Keratinocyte (primary cell): Measurements from ENCODE around the gene TICRR. TPM values are rescaled to one million over a fixed set of nuclear protein-coding genes. Genes with fewer than 3 reads are reported as not detected.

Experiments
- DNase-seq: peaks from one replicate; pipeline ENCODE4 v3.0.0-alpha.2; 2011; ENCODE audit warnings: low read depth, missing footprints, low spot score
- FAIRE-seq: peaks from 2 replicates; lab custom pipeline; 2011; peaks lifted over from hg19 to GRCh38; lab: Jason Lieb, UNC
- H2AFZ ChIP-seq: 2 replicates; pipeline ENCODE4 v1.6.0; 2012; ENCODE audit warnings: low read length, control low read depth, inconsistent platforms; ENCODE audit not compliant: control insufficient read depth
- H3K27ac ChIP-seq: 2 replicates; pipeline ENCODE4 v1.5.1; 2011; ENCODE audit warnings: low read length; ENCODE audit not compliant: control insufficient read depth, insufficient read depth
- H3K27me3 ChIP-seq: 3 replicates; pipeline ENCODE4 v1.6.0; 2011; ENCODE audit warnings: low read length; ENCODE audit not compliant: control insufficient read depth, insufficient read depth; ENCODE audit errors: extremely low read depth
- H3K36me3 ChIP-seq, 2 experiments: 2 replicates in 1 of 2; 3 replicates in 1 of 2; pipeline ENCODE4 v1.5.1; 2011; ENCODE audit warnings: low read length in 2 of 2, mild to moderate bottlenecking in 1 of 2; ENCODE audit not compliant: control insufficient read depth in 2 of 2, insufficient read depth in 2 of 2; ENCODE audit errors: extremely low read depth in 1 of 2
- H3K4me1 ChIP-seq: 3 replicates; pipeline ENCODE4 v1.5.1; 2011; ENCODE audit warnings: low read length; ENCODE audit not compliant: control insufficient read depth, insufficient read depth; ENCODE audit errors: extremely low read depth
- H3K4me2 ChIP-seq: 3 replicates; pipeline ENCODE4 v1.6.0; 2011; ENCODE audit warnings: low read depth, low read length; ENCODE audit not compliant: control insufficient read depth, insufficient read depth; ENCODE audit errors: extremely low read depth
- H3K4me3 ChIP-seq, 3 experiments: fragments of 200-600 bp in 1 of 3; sonication (generic) in 1 of 3; 2 replicates in 2 of 3; 3 replicates in 1 of 3; pipeline ENCODE4 v1.5.1; 2011 to 2016; ENCODE audit warnings: low read length in 3 of 3, mild to moderate bottlenecking in 3 of 3, control low read depth in 2 of 3, inconsistent platforms in 1 of 3, low read depth in 1 of 3, mixed read lengths in 1 of 3, mixed run types in 1 of 3, moderate library complexity in 1 of 3; ENCODE audit not compliant: control insufficient read depth in 2 of 3, insufficient read depth in 2 of 3; ENCODE audit errors: extremely low read depth in 1 of 3
- H3K79me2 ChIP-seq: 2 replicates; pipeline ENCODE4 v1.6.0; 2012; ENCODE audit warnings: low read length; ENCODE audit not compliant: control insufficient read depth, insufficient read depth
- H3K9ac ChIP-seq: 3 replicates; pipeline ENCODE4 v1.6.0; 2011; ENCODE audit warnings: low read length; ENCODE audit not compliant: control insufficient read depth, insufficient read depth; ENCODE audit errors: extremely low read depth
- H3K9me1 ChIP-seq: 3 replicates; pipeline ENCODE4 v1.6.0; 2011; ENCODE audit warnings: low read length; ENCODE audit not compliant: control insufficient read depth, insufficient read depth; ENCODE audit errors: extremely low read depth
- H3K9me3 ChIP-seq: 2 replicates; pipeline ENCODE4 v1.5.1; 2012; ENCODE audit warnings: low read depth, low read length; ENCODE audit not compliant: control insufficient read depth
- H4K20me1 ChIP-seq: 3 replicates; pipeline ENCODE4 v1.6.0; 2011; ENCODE audit warnings: low read length; ENCODE audit not compliant: control insufficient read depth, insufficient read depth; ENCODE audit errors: extremely low read depth
- CTCF ChIP-seq, 3 experiments: IDR thresholded peaks in 1 of 3; conservative IDR thresholded peaks in 1 of 3; optimal IDR thresholded peaks in 1 of 3; 2 replicates in 2 of 3; 3 replicates in 1 of 3; pipeline versions ENCODE3 to v1.5.1; 2011; ENCODE audit warnings: low read length in 3 of 3, mild to moderate bottlenecking in 3 of 3, moderate library complexity in 2 of 3, control low read depth in 1 of 3, inconsistent platforms in 1 of 3; ENCODE audit not compliant: insufficient read depth in 2 of 3; ENCODE audit errors: extremely low read depth in 1 of 3
- EZH2 ChIP-seq: IDR thresholded peaks from one replicate; pipeline ENCODE4 v1.6.1; 2012; ENCODE audit warnings: inconsistent platforms, mild to moderate bottlenecking, low read length, moderate library complexity
- dilution Hi-C: fragments of 300-500 bp; cut with MboI; formaldehyde crosslinking; loops from one replicate; pipeline ENCODE4 v1.7.0; 2020; ENCODE audit warnings: low sequenced_read_pairs; ENCODE audit not compliant: extremely low pct_ligation_motif_present
- polyA plus RNA-seq, 5 experiments: library from polyadenylated mRNA; depleted of rRNA in 3 of 5; stranded (reverse) in 3 of 5; stranded (forward) in 1 of 5; unstranded in 1 of 5; fragments of >200 nt; gene quantifications; 1 replicate in 1 of 5; 2 replicates in 3 of 5; 3 replicates in 1 of 5; pipeline versions ENCODE4 v1.2.1 to v1.2.3, GENCODE V29; 2011 to 2012; ENCODE audit warnings: missing spikeins in 2 of 5, low read depth in 1 of 5, low replicate concordance in 1 of 5

Gene TICRR
- polyA plus RNA-seq, 1 donor (not counting 4 experiments of a cell fraction or from before 2014, with no cell fraction given), result 2.9 TPM

GRCh38 chr15:89677381-89677780 lies 102.1 kb downstream of the TICRR start:
- FAIRE-seq (no peak), DNase-seq (no peak)
- no peak for TF ChIP-seq CTCF (optimal IDR thresholded peaks at IDR 0.05 in 1 of 3, IDR thresholded peaks at IDR 0.05 in 1 of 3, conservative IDR thresholded peaks at IDR 0.05 in 1 of 3; ENCODE audit: extremely low read depth in 1 of 3, insufficient read depth in 2 of 3, low read length in 3 of 3)
- no peak for TF ChIP-seq EZH2
- H4K20me1 ChIP-seq, result no peaks in the 10 kb centered on the region
- no peak overlapping the region for H2AFZ ChIP-seq
- no peaks in the 10 kb centered on the region for H3K36me3 ChIP-seq
- H3K79me2 ChIP-seq, result no peaks in the 10 kb centered on the region
- no peak overlapping the region for H3K27ac ChIP-seq
- no peaks in the 10 kb centered on the region for H3K9me3 ChIP-seq
- no peak overlapping the region for H3K4me2 ChIP-seq
- no peak overlapping the region for H3K9ac ChIP-seq
- H3K9me1 ChIP-seq, result no peaks in the 10 kb centered on the region
- no peak overlapping the region for H3K4me3 ChIP-seq
- no peaks in the 10 kb centered on the region for H3K4me1 ChIP-seq
- dilution Hi-C loops, result no loop called here
- H3K27me3 ChIP-seq, result no peaks in the 10 kb centered on the region

Other genes with a start within 250 kb of the TICRR start
- gene POLG, start 240.6 kb upstream of the TICRR start, polyA plus RNA-seq, result 27.3 to 40.4 TPM (median 29.6 TPM) in 3 replicates
- gene RHCG, start 78.9 kb upstream of the TICRR start, polyA plus RNA-seq, result 6.9 to 41.3 TPM (median 8.9 TPM) in 3 replicates
- 0.54 to 0.82 TPM (median 0.75 TPM) in 3 replicates for gene KIF7, start 80.0 kb downstream of the TICRR start, polyA plus RNA-seq
- gene PLIN1, start 103.9 kb downstream of the TICRR start, polyA plus RNA-seq, result 0.24 to 0.30 TPM in 2 of 3 replicates, not detected in the other
- gene PEX11A, start 115.3 kb downstream of the TICRR start, polyA plus RNA-seq, result 4.0 to 6.0 TPM (median 5.9 TPM) in 3 replicates
- gene WDR93, start 115.3 kb downstream of the TICRR start, polyA plus RNA-seq, result 0.05 to 0.08 TPM in 2 of 3 replicates, not detected in the other
- 0.05 TPM in 1 of 3 replicates, not detected in the others for gene MESP1, start 175.8 kb downstream of the TICRR start, polyA plus RNA-seq
- 0.16 to 0.39 TPM (median 0.22 TPM) in 3 replicates for gene MESP2, start 200.9 kb downstream of the TICRR start, polyA plus RNA-seq
- 0.59 to 5.2 TPM (median 1.00 TPM) in 3 replicates for gene ANPEP, start 239.4 kb downstream of the TICRR start, polyA plus RNA-seq